Activated T-cell treated with anti-CD3 and anti-CD28 coated beads, Interleukin-2, amount 50 U/mL, for 72 hours (primary cell): ENCODE data around the gene ARMC8. TPM values are rescaled to one million over a fixed set of nuclear protein-coding genes. Genes with fewer than 3 reads are reported as not detected.
"Not testable (repeated sequence)": the region's sequence is repeated elsewhere in the genome, so short reads cannot be mapped to it uniquely, and the experiment has no call there.

Experiments
- ATAC-seq, 2 donors: fragments of 150-1000 bp; cut with Tn5 transposase; replicated peaks in 1 of 2; 2 replicates each; pipeline ENCODE4 v1.10.0; 2021; ENCODE audit warnings: moderate library complexity in 2 of 2, mild to moderate bottlenecking in 1 of 2
- DNase-seq, 2 donors: peaks; one replicate each; pipeline ENCODE4 v3.0.0; 2021 to 2022; ENCODE audit warnings: mixed read lengths in 1 of 2
- H3K27ac Mint-ChIP-seq: one replicate; pipeline ENCODE4 v1.8.0; 2022; ENCODE audit warnings: mild to moderate bottlenecking, moderate library complexity, mixed read lengths
- H3K27me3 Mint-ChIP-seq: one replicate; pipeline ENCODE4 v1.8.0; 2022; ENCODE audit warnings: low read depth, mixed read lengths
- H3K36me3 Mint-ChIP-seq, 2 donors: one replicate each; pipeline ENCODE4 v1.8.0; 2022; ENCODE audit warnings: mixed read lengths in 2 of 2, mild to moderate bottlenecking in 1 of 2; ENCODE audit not compliant: insufficient read depth in 2 of 2
- H3K4me1 Mint-ChIP-seq: one replicate; pipeline ENCODE4 v1.8.0; 2022; ENCODE audit warnings: low read depth, mixed read lengths
- H3K4me3 Mint-ChIP-seq, 2 donors: one replicate each; pipeline ENCODE4 v1.8.0; 2022; ENCODE audit warnings: mild to moderate bottlenecking in 2 of 2, mixed read lengths in 2 of 2, moderate library complexity in 2 of 2
- H3K9me3 Mint-ChIP-seq, 2 donors: one replicate each; pipeline ENCODE4 v1.8.0; 2022; ENCODE audit warnings: mixed read lengths in 2 of 2
- total RNA-seq, 2 donors: library from RNA; stranded (reverse); gene quantifications; one replicate each; pipeline ENCODE4 v1.2.3, GENCODE V29; 2022

Gene ARMC8
- 10 to 100 TPM; 36.8 to 40.2 TPM for total RNA-seq

DNA sequence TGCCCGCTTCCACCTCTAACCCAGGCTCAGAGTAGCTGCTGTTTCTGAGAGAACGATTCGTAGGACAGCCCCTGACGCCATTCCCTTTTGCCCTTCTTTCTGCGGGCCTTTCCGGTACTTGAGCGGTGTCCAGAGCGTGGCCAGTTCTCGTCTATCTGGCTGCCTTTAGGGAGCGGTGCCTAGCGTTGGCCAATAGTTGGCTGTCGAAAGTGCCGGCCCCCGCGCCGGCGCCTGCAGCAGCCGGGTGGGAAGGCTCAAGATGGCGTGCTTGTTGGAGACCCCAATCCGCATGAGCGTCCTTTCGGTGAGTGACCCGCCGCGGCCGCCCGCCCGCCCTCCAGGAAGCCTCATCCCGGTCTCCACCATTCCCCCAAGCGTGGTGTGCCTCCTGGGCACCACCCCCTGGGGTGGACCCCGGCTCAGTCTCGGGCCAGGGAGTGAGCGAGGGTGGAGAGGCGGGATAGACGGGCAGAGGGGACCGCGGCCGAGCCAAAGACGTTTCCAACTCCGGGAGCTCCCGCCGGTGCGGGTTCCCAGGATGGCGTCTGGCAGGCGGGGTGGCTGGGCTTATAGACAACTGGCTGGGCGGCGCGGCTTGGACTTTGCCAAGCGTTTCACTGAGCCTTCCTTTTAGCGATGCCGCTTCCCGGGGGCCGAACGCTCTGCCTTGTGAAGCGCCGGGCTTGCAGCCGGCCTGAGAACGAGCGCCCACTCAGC is at the start of gene ARMC8:
Gene ARMC8, plus strand, starts transcription at position 6 of the 717 bp plus-strand sequence. Its CDS starts 254 bp downstream, at position 260.
- DNase-seq (peak in 1 of 2 donors; percentile 35), ATAC-seq (peak; percentile 72)
- peaks cover 20% of the 10 kb centered on the region for H3K27me3 Mint-ChIP-seq
- no peaks in the 10 kb centered on the region for H3K9me3 Mint-ChIP-seq
- H3K36me3 Mint-ChIP-seq = peaks cover 0 to 4% of the 10 kb centered on the region in 2 donors
- H3K4me1 Mint-ChIP-seq = peaks cover 40% of the 10 kb centered on the region
- peak within 1 kb of the TSS; percentile 92 to 97 for H3K4me3 Mint-ChIP-seq
- H3K27ac Mint-ChIP-seq = peak within 1 kb of the TSS; percentile 99

DNA sequence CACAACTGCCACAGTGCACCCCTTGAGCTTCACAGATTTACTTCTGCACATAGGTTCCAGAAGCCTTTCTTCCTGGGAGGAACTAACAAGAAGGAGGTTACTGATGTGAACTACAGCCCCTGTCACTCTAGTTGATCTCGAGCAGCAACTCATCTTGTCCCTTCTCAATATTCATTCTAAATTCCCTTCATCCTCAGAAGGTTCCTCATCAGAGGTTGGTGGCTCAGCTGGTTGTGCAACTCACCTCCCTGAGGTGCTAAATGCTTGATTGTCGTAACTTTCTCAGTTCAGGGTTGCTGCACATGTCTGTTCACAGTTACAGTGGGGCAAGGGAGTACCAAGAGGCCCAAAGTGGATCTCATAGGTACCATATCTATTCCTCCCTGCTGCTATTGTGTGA is 49.2 kb upstream of the ARMC8 start:
- DNase-seq = no peak
- no peaks in the 10 kb centered on the region for H3K4me1 Mint-ChIP-seq
- H3K4me3 Mint-ChIP-seq = no peak overlapping the region
- H3K27ac Mint-ChIP-seq = no peak overlapping the region
- H3K9me3 Mint-ChIP-seq = no peaks in the 10 kb centered on the region
- H3K36me3 Mint-ChIP-seq = no peaks in the 10 kb centered on the region
- peaks cover 8% of the 10 kb centered on the region for H3K27me3 Mint-ChIP-seq
- no peak for ATAC-seq

DNA sequence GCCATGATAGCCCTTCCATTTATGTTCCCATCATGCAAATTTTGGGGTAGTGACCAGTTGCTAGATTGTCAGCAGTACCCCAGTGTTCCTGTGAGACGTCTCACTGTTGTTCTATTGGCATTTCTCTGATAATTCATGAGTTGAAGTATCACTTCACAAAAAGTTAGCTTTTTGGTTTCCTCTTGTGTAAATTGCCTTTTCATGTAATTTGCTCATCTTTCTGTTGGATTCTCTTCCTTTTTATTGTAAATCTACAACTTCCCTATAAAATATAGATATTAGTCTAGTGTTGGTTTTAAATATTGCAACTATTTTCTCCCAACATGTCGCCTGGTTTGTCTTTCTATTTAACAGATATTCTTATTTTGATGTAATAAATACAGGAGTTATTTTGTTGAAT is 47.4 kb upstream of the ARMC8 start:
- H3K27me3 Mint-ChIP-seq = peaks cover 8% of the 10 kb centered on the region
- H3K9me3 Mint-ChIP-seq = no peaks in the 10 kb centered on the region
- no peak overlapping the region for H3K27ac Mint-ChIP-seq
- no peak for ATAC-seq
- DNase-seq = no peak
- no peak overlapping the region for H3K4me3 Mint-ChIP-seq
- H3K4me1 Mint-ChIP-seq = no peaks in the 10 kb centered on the region
- no peaks in the 10 kb centered on the region for H3K36me3 Mint-ChIP-seq

DNA sequence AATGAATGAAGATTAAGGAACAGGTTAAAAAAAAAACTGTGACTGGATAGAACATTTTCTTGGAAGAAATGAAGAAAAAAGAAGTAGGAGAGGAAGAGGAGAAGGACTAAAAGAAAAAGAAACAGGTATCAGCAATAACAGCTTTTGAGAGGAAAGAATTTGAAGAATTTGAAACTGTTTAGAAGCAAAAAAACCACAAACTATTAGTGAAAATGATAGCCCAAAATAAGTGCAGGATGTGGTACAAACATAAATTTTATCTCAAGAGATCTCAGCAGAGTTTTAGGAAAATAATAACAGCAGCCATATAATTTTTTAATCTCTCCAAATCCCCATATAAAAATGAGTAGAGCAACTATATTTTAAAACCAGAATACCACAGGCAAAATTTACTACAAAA is 46.2 kb upstream of the ARMC8 start:
- no peaks in the 10 kb centered on the region for H3K9me3 Mint-ChIP-seq
- no peaks in the 10 kb centered on the region for H3K4me1 Mint-ChIP-seq
- H3K27me3 Mint-ChIP-seq = peaks cover 8% of the 10 kb centered on the region
- no peaks in the 10 kb centered on the region for H3K36me3 Mint-ChIP-seq
- H3K4me3 Mint-ChIP-seq = no peak overlapping the region
- no peak overlapping the region for H3K27ac Mint-ChIP-seq
- ATAC-seq (no peak), DNase-seq (no peak)

DNA sequence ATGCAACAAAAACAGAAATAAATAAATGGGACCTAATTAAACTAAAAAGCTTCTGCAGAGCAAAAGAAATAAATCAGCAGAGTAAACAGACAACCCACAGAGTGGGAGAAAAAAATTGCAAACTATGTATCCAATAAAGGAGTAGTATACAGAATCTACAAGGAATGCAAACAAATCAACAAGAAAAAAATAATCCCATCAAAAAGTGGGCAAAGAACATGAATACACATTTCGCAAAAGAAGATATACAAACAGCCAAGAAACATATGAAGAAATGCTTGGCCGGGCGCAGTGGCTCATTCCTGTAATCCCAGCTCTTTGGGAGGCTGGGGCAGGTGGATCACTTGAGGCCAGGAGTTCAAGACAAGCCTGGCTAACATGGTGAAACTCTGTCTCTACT is 44.9 kb upstream of the ARMC8 start:
- H3K27me3 Mint-ChIP-seq = not testable (repeated sequence)

DNA sequence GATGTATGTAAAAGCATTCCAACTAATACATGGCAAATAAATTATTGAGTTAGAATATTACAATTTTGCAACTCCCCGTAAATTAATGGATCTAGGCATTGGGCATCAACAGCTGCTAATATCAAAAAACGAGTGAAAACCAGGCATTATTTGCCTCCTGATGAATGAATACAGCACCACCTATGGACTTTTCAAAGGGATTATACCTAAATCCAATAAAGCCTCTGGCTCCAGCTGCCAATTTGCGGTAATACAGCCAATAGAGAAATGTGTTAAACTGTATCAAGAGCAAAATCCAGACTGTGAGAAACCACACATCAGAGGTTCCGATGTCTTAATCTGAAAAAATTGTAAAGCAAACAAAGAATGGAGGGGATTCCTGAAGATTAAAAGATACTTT is 38.6 kb upstream of the ARMC8 start:
- no peaks in the 10 kb centered on the region for H3K27me3 Mint-ChIP-seq
- no peak overlapping the region for H3K27ac Mint-ChIP-seq
- no peak for DNase-seq
- no peaks in the 10 kb centered on the region for H3K4me1 Mint-ChIP-seq
- H3K36me3 Mint-ChIP-seq = peaks cover under 1% of the 10 kb centered on the region in 2 donors
- no peak overlapping the region for H3K4me3 Mint-ChIP-seq
- H3K9me3 Mint-ChIP-seq = peaks cover under 1% of the 10 kb centered on the region in 2 donors
- no peak for ATAC-seq

More for the DNA sequence above, 44.9 kb upstream of the ARMC8 start:
- not testable (repeated sequence) for H3K9me3 Mint-ChIP-seq, H3K36me3 Mint-ChIP-seq, H3K27ac Mint-ChIP-seq, ATAC-seq, H3K4me3 Mint-ChIP-seq, DNase-seq, H3K4me1 Mint-ChIP-seq

DNA sequence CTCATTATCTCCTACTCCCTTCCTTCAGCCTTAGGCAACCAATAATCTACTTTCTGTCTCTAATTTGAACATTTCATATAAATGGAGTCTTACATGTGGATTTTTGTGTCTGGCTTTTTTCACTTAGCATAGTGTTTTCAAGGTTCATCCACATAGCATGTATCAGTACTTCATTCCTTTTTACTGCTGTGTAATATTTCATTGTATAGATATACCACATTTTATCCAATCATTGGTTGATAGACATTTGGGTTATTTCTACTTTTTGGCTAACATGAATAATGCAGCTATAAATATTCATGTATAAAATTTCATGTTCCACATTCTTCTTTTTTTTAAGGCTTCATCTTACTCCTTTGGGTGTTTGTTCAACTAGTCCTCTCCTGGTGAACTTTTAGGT is 32.6 kb upstream of the ARMC8 start:
- DNase-seq = no peak
- no peak overlapping the region for H3K27ac Mint-ChIP-seq
- no peaks in the 10 kb centered on the region for H3K4me1 Mint-ChIP-seq
- no peak overlapping the region for H3K4me3 Mint-ChIP-seq
- no peak for ATAC-seq
- H3K9me3 Mint-ChIP-seq = peaks cover 5 to 9% of the 10 kb centered on the region in 2 donors
- no peaks in the 10 kb centered on the region for H3K27me3 Mint-ChIP-seq
- H3K36me3 Mint-ChIP-seq = peaks cover 4 to 5% of the 10 kb centered on the region in 2 donors

DNA sequence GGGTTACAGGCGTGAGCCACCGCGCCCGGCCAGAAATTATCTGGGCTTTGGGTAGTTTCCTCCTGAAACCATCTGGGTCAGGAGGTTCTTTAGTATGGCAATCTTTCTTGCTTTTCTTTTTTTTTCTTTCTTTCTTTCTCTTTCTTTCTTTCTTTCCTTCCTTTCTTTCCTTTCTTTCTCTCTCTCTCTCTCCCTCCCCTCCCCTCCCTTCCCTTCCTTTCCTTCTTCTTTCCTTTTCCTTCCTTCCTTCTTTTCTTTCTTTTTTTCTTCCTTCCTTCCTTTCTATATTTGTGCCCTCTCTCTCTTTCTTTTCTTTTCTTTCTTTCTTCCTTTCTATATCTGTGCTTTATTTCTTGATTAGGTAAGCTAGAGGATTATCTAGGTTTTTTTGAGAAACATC is 29.4 kb upstream of the ARMC8 start:
- no peak for ATAC-seq
- Mint-ChIP-seq H3K9me3 (peaks cover 5 to 9% of the 10 kb centered on the region in 2 donors), H3K4me3 (no peak overlapping the region), H3K27me3 (no peaks in the 10 kb centered on the region), H3K27ac (no peak overlapping the region), H3K4me1 (no peaks in the 10 kb centered on the region), H3K36me3 (peaks cover 11 to 21% of the 10 kb centered on the region in 2 donors)
- no peak for DNase-seq

- Mint-ChIP-seq H3K27ac (no peak overlapping the region), H3K4me1 (peaks cover 14% of the 10 kb centered on the region), H3K9me3 (no peaks in the 10 kb centered on the region), H3K27me3 (no peaks in the 10 kb centered on the region), H3K36me3 (peaks cover 12 to 53% of the 10 kb centered on the region in 2 donors), H3K4me3 (no peak overlapping the region)
- ATAC-seq (no peak), DNase-seq (no peak)
Observed at GRCh38 chr3:138165061-138165460, 22.0 kb upstream of the ARMC8 start.

- no peaks in the 10 kb centered on the region for H3K27me3 Mint-ChIP-seq
- H3K36me3 Mint-ChIP-seq = peaks cover 1 to 26% of the 10 kb centered on the region in 2 donors
- no peak for DNase-seq
- no peaks in the 10 kb centered on the region for H3K9me3 Mint-ChIP-seq
- no peak for ATAC-seq
- peak overlapping the region; percentile 52 to 71 for H3K4me3 Mint-ChIP-seq
- peak overlapping the region; percentile 84 for H3K27ac Mint-ChIP-seq
- H3K4me1 Mint-ChIP-seq = peaks cover 45% of the 10 kb centered on the region
Observed at GRCh38 chr3:138172625-138173024, 14.5 kb upstream of the ARMC8 start.

DNA sequence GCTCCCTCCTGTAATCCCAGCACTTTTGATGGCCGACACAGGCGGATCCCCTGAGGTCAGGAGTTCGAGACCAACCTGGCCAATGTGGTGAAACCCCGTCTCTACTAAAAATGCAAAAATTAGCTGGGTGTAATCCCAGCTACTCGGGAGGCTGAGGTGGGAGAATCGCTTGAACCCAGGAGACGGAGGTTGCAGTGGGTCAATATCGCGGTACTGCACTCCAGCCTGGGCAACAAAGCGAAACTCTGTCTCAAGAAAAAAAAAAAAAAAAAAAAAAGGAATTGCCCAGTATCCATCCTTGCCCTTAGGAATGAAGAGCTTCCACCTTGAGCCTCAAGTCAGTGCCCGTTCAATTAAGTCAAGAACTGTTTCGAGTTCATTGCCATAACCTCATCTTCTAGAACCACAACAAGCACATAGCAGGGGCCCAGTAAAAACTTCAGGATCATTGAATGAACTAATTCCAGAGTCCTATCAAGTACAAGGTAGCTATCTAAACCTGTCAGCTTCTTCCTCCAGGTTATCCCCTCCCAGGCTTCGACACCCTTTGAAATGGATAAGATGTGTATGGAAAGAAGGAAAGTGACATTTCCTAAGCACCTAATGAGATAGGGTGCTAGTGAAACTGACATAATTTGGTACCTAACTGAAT is 13.2 kb upstream of the ARMC8 start:
- Mint-ChIP-seq H3K4me1 (peaks cover 45% of the 10 kb centered on the region), H3K36me3 (peaks cover 1 to 20% of the 10 kb centered on the region in 2 donors), H3K27me3 (no peaks in the 10 kb centered on the region), H3K4me3 (peak overlapping the region; percentile 83 to 98), H3K27ac (peak overlapping the region; percentile 99), H3K9me3 (no peaks in the 10 kb centered on the region)
- ATAC-seq (peak in 1 of 2 donors; percentile 4), DNase-seq (peak in 1 of 2 donors; percentile 13)

DNA sequence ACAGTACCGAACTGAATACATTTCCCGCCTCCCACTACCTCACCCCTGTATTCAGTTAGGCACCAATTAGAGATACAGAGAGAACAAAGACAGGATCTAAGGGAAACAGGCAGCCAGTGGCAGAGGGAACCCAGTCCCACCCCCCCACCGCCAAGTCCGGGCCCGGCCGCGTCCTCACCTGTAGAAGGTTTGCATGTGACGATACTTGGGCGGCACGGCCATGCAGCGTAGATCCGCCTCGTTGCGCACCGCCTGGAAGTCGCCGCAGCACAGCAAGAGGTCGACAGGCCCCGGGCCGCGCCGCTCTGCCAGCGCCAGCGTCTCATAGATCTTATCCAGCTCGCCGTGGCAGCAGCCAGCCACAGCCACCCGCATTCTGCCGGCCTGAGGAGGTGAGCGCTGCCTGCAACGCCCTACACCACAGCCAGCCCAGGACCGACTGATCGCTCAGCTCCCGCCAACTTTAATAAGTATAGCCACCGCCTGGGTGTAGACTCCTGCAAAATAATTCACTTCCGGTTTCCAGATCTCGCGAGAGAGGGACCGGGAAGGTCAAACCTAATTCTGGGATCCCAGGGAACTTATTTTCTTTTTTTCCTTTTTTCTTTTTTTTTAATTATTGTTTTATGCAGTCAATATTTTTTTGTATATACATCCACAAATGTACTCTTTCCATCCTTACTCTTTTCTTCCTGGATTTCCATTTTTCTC is 12.5 kb upstream of the ARMC8 start, which contains the start of gene DBR1:
Gene DBR1, minus strand, starts transcription at position 501 of the 711 bp plus-strand sequence. Its CDS starts 126 bp downstream, at position 375.
- H3K9me3 Mint-ChIP-seq = no peaks in the 10 kb centered on the region
- H3K4me1 Mint-ChIP-seq = peaks cover 45% of the 10 kb centered on the region
- no peaks in the 10 kb centered on the region for H3K27me3 Mint-ChIP-seq
- H3K4me3 Mint-ChIP-seq = peak within 1 kb of the TSS; percentile 83 to 98
- peaks cover 1 to 19% of the 10 kb centered on the region in 2 donors for H3K36me3 Mint-ChIP-seq
- H3K27ac Mint-ChIP-seq = peak within 1 kb of the TSS; percentile 99
- ATAC-seq (peak; percentile 90), DNase-seq (peak; percentile 80)
